ENCODE data around the gene BSPRY. TPM values are rescaled to one million over a fixed set of nuclear protein-coding genes. Genes with fewer than 3 reads are reported as not detected.
A peak's percentile ranks its signal among the peaks of the same experiment; 100 is the strongest.

Gene BSPRY
- total RNA-seq, 2 experiments from 2014 or later, result not detected

DNA sequence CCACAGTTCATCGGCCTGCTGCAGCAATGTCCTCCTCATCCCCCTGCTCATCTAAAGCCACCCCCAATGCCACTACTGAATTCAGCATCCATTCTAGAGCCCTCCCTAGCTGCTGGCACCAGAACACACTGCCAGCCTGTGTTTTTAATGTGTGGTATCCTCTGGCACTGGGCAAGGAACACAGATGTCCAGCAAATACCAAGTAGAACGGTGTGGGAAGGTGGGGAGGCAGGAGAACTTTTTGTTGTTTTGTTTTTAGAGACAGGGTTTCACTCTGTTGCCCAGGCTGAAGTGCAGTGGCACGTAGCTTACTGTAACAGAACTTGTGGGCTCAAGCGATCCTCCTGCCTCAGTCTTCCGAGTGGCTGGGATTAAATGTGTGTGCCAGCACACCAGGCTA, 22.7 kb downstream of the BSPRY start:
- Mint-ChIP-seq H3K36me3 (ENCODE audit: low read depth) (peaks cover 23% of the 10 kb centered on the region), H3K27me3 (no peaks in the 10 kb centered on the region), H3K27ac (peak overlapping the region; percentile 12), H3K4me1 (ENCODE audit: low read depth) (peaks cover 19% of the 10 kb centered on the region), H3K4me3 (no peak overlapping the region), H3K9me3 (no peaks in the 10 kb centered on the region)
- TF ChIP-seq, protein P1, sequence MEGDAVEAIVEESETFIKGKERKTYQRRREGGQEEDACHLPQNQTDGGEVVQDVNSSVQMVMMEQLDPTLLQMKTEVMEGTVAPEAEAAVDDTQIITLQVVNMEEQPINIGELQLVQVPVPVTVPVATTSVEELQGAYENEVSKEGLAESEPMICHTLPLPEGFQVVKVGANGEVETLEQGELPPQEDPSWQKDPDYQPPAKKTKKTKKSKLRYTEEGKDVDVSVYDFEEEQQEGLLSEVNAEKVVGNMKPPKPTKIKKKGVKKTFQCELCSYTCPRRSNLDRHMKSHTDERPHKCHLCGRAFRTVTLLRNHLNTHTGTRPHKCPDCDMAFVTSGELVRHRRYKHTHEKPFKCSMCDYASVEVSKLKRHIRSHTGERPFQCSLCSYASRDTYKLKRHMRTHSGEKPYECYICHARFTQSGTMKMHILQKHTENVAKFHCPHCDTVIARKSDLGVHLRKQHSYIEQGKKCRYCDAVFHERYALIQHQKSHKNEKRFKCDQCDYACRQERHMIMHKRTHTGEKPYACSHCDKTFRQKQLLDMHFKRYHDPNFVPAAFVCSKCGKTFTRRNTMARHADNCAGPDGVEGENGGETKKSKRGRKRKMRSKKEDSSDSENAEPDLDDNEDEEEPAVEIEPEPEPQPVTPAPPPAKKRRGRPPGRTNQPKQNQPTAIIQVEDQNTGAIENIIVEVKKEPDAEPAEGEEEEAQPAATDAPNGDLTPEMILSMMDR (IDR thresholded peaks at IDR 0.05), result no peak
- intact Hi-C loops (cut with DNase I, micrococcal nuclease), result no loop called here
- Histone ChIP-seq H3K27ac (ENCODE audit: low read depth in 1 of 2, low read length in 2 of 2) (no peak overlapping the region), H3K4me3 (ENCODE audit: low read length) (no peak overlapping the region), H3K4me1 (ENCODE audit: insufficient read depth, low read length) (peaks cover 18% of the 10 kb centered on the region), H3K9me3 (ENCODE audit: control insufficient read depth in 1 of 2, insufficient read depth in 1 of 2, low read length in 2 of 2) (no peaks in the 10 kb centered on the region), H3K36me3 (ENCODE audit: insufficient read depth, low read length) (peaks cover 27% of the 10 kb centered on the region), H3K27me3 (ENCODE audit: control insufficient read depth in 1 of 2, insufficient read depth in 2 of 2, low read length in 2 of 2) (no peaks in the 10 kb centered on the region)
- ATAC-seq (ENCODE audit: poor library complexity), result no peak
- ChIA-PET CTCF (no interaction called here), POLR2A (no interaction called here)
- DNase-seq, result no peak

DNA sequence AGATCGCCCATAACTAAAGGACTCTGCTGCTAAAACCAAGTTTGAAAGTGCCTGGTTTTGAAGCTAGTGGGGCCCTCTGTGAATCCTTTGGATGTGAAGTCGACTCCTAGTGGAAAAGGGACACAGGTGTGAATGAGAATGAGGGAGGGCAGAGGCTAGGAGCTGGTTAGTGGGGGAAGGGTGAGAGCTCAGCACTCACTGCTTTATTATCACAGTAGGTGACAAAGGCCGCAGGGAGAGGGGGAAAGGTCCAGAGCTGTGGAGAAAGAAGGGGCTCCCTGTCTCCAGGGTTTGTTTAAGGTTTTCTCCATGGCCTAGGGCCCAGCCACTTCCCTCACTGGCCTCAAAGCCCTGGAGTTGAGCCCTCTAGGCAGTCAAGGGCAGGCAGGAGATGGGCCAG, 23.9 kb downstream of the BSPRY start:
- peaks cover 23% of the 10 kb centered on the region for H3K36me3 Mint-ChIP-seq (ENCODE audit: low read depth)
- H3K36me3 ChIP-seq (ENCODE audit: insufficient read depth, low read length), result peaks cover 27% of the 10 kb centered on the region
- H3K27me3 ChIP-seq (ENCODE audit: control insufficient read depth in 1 of 2, insufficient read depth in 2 of 2, low read length in 2 of 2), result no peaks in the 10 kb centered on the region
- ChIA-PET POLR2A (no interaction called here), CTCF (no interaction called here)
- H3K4me3 ChIP-seq (ENCODE audit: low read length), result no peak overlapping the region
- DNase-seq, result no peak
- H3K9me3 ChIP-seq (ENCODE audit: control insufficient read depth in 1 of 2, insufficient read depth in 1 of 2, low read length in 2 of 2), result no peaks in the 10 kb centered on the region
- H3K27ac ChIP-seq (ENCODE audit: low read depth in 1 of 2, low read length in 2 of 2), result no peak overlapping the region
- peaks cover 23% of the 10 kb centered on the region for H3K4me1 ChIP-seq (ENCODE audit: insufficient read depth, low read length)
- H3K9me3 Mint-ChIP-seq, result no peaks in the 10 kb centered on the region
- H3K27ac Mint-ChIP-seq, result no peak overlapping the region
- H3K4me3 Mint-ChIP-seq, result peak overlapping the region; percentile 14
- TF ChIP-seq, protein P1 (IDR thresholded peaks at IDR 0.05), result no peak
- no peaks in the 10 kb centered on the region for H3K27me3 Mint-ChIP-seq
- H3K4me1 Mint-ChIP-seq (ENCODE audit: low read depth), result peaks cover 21% of the 10 kb centered on the region
- ATAC-seq (ENCODE audit: poor library complexity), result no peak
- intact Hi-C loops (cut with DNase I, micrococcal nuclease), result no loop called here

DNA sequence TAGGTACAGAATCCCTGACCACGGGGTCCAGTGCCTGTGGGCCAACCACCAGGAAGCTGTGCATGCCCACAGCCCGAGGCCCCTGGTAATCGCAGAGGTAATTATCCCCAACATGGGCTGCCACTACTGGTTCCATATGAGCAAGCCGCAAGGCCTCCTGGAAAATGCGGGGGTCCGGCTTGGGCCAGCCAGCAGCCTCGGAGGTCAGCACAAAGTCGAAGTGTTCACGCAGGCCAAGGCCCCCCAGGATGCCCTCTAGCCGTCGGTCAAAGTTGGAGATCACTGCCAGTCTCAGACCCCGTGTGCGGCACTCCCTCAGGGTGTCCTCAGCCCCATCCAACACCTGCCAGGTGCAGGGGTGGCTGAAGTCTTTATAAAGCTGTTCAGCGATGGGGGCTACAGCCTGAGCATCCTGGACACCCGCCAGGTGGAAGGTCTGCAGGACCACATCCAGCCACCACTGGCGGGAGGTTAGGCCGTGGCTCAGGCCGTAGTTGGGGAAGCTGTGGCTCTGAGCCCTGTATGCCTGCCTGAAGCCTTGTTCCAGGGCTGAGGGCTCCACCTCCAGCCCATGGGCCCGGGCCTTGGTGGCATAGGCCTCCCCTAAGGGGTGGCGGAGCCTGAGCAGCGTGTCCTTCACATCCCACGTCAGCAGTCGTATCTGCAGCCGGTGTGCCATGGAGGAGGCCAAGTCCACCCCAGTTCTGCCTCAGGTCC, 24.5 kb downstream of the BSPRY start:
- peaks cover 27% of the 10 kb centered on the region for H3K36me3 ChIP-seq (ENCODE audit: insufficient read depth, low read length)
- POLR2A ChIA-PET, result interaction anchor here (1.1 to 1.5 kb wide), 2 partner anchors 28 to 36 kb away, joined by 3 to 4 read pairs; partner anchors contain the start of genes C9orf43 and POLE3
- H3K9me3 ChIP-seq (ENCODE audit: control insufficient read depth in 1 of 2, insufficient read depth in 1 of 2, low read length in 2 of 2), result no peaks in the 10 kb centered on the region
- H3K4me1 Mint-ChIP-seq (ENCODE audit: low read depth), result peaks cover 21% of the 10 kb centered on the region
- CTCF ChIA-PET, result no interaction called here
- no peaks in the 10 kb centered on the region for H3K9me3 Mint-ChIP-seq
- H3K4me3 Mint-ChIP-seq, result peak overlapping the region; percentile 76
- H3K4me1 ChIP-seq (ENCODE audit: insufficient read depth, low read length), result peaks cover 23% of the 10 kb centered on the region
- no peak for DNase-seq
- no peak overlapping the region for H3K4me3 ChIP-seq (ENCODE audit: low read length)
- H3K36me3 Mint-ChIP-seq (ENCODE audit: low read depth), result peaks cover 23% of the 10 kb centered on the region
- ATAC-seq (ENCODE audit: poor library complexity), result no peak
- H3K27me3 ChIP-seq (ENCODE audit: control insufficient read depth in 1 of 2, insufficient read depth in 2 of 2, low read length in 2 of 2), result no peaks in the 10 kb centered on the region
- H3K27ac Mint-ChIP-seq, result no peak overlapping the region
- H3K27ac ChIP-seq (ENCODE audit: low read depth in 1 of 2, low read length in 2 of 2), result no peak overlapping the region
- intact Hi-C loops (cut with DNase I, micrococcal nuclease), result no loop called here
- TF ChIP-seq, protein P1 (IDR thresholded peaks at IDR 0.05), result no peak
- H3K27me3 Mint-ChIP-seq, result no peaks in the 10 kb centered on the region
